Calu3 (cell line): ENCODE results near the gene RASSF8. TPM values are rescaled to one million over a fixed set of nuclear protein-coding genes. Genes with fewer than 3 reads are reported as not detected.

Experiments
- BruUV-seq: library from RNA; stranded (reverse); fragments of 400-500 nt; replicated peaks from 2 replicates; lab custom pipeline; 2021; lab: Mats Ljungman, UMichigan
- CTCF ChIA-PET: fragments of 300-600 bp; sonication (Branson Sonifier 250); formaldehyde crosslinking; loops from one replicate; lab custom pipeline; 2022; ENCODE audit warnings: antibody characterized with exemption; lab: Charles Lee
- DNase-seq: peaks from one replicate; pipeline ENCODE4 v3.0.0; 2022
- H3K27ac Mint-ChIP-seq: one replicate; pipeline ENCODE4 v1.8.0; 2022; ENCODE audit warnings: mixed read lengths; ENCODE audit not compliant: unreplicated experiment
- H3K27me3 Mint-ChIP-seq: one replicate; pipeline ENCODE4 v1.8.0; 2022; ENCODE audit warnings: mixed read lengths; ENCODE audit not compliant: unreplicated experiment
- H3K36me3 Mint-ChIP-seq: one replicate; pipeline ENCODE4 v1.8.0; 2022; ENCODE audit warnings: mild to moderate bottlenecking, moderate library complexity, mixed read lengths; ENCODE audit not compliant: insufficient read depth, unreplicated experiment
- H3K4me1 Mint-ChIP-seq: one replicate; pipeline ENCODE4 v1.8.0; 2022; ENCODE audit warnings: mild to moderate bottlenecking, low read depth, mixed read lengths; ENCODE audit not compliant: unreplicated experiment
- H3K4me3 Mint-ChIP-seq: one replicate; pipeline ENCODE4 v1.8.0; 2022; ENCODE audit warnings: mild to moderate bottlenecking, low read depth, moderate library complexity, mixed read lengths; ENCODE audit not compliant: unreplicated experiment
- H3K9me3 Mint-ChIP-seq: one replicate; pipeline ENCODE4 v1.8.0; 2022; ENCODE audit warnings: low read depth, mixed read lengths; ENCODE audit not compliant: unreplicated experiment
- CTCF ChIP-seq: fragments of 200-600 bp; IDR thresholded peaks from one replicate; pipeline ENCODE4 v1.8.0; 2022; ENCODE audit warnings: antibody characterized with exemption; ENCODE audit not compliant: unreplicated experiment
- intact Hi-C: fragments of 100-400 bp; cut with micrococcal nuclease; formaldehyde crosslinking; loops from one replicate; pipeline ENCODE4 v1.10.0; 2022; ENCODE audit not compliant: unreplicated experiment
- total RNA-seq: library from RNA; stranded (reverse); gene quantifications from 2 replicates; pipeline ENCODE4 v1.2.3, GENCODE V29; 2022

Gene RASSF8
- total RNA-seq, 1 experiment from 2014 or later = 26.6 TPM

DNA sequence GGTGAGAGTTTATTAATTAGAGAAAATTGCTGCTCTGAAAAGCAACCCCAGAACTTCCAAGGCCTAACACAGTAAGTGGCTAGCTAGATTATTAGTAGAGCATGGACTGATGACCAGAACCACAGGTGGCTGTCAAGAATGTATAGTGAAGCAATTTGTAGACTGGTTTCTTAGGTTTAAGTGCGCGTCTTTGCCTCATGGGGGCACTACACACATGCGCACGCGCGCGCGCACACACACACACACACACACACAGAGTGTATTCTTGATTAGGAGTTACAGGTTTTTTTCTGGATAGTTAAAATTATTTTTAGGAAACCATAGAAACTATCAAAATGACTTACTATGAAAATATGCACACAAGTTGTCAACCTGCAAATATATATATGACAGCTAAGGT is 99.8 kb downstream of the RASSF8 start:
- no peak for TF ChIP-seq CTCF
- peaks cover 25% of the 10 kb centered on the region for H3K4me1 Mint-ChIP-seq
- CTCF ChIA-PET = no interaction called here
- H3K27ac Mint-ChIP-seq = no peak overlapping the region
- H3K36me3 Mint-ChIP-seq = no peaks in the 10 kb centered on the region
- BruUV-seq = no TSS peak
- no peaks in the 10 kb centered on the region for H3K27me3 Mint-ChIP-seq
- intact Hi-C loops = no loop called here
- no peak for DNase-seq
- H3K9me3 Mint-ChIP-seq = no peaks in the 10 kb centered on the region
- no peak overlapping the region for H3K4me3 Mint-ChIP-seq

DNA sequence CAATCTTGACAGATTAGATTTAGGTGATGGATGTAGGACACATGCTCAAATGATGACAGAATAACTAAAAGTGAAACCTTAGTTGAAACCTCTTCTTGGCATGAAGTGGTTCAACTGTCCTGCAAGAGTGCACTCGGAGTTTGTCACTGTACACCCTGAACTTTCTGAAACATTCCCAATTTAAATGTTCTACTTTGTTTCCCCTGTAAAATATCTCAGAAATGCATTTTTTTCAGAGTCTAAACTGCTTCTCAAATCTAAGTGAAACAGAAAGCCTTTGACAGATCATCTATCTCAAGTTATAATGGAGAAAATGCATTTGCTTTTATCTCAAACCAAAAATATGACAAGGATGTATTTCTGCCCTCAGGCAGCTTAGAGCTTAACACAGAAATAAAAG is 100.3 kb downstream of the RASSF8 start:
- DNase-seq = no peak
- intact Hi-C loops = no loop called here
- CTCF ChIA-PET = no interaction called here
- Mint-ChIP-seq H3K27me3 (no peaks in the 10 kb centered on the region), H3K36me3 (no peaks in the 10 kb centered on the region), H3K4me3 (no peak overlapping the region), H3K4me1 (peaks cover 25% of the 10 kb centered on the region), H3K9me3 (no peaks in the 10 kb centered on the region), H3K27ac (no peak overlapping the region)
- BruUV-seq = no TSS peak
- TF ChIP-seq CTCF = no peak

DNA sequence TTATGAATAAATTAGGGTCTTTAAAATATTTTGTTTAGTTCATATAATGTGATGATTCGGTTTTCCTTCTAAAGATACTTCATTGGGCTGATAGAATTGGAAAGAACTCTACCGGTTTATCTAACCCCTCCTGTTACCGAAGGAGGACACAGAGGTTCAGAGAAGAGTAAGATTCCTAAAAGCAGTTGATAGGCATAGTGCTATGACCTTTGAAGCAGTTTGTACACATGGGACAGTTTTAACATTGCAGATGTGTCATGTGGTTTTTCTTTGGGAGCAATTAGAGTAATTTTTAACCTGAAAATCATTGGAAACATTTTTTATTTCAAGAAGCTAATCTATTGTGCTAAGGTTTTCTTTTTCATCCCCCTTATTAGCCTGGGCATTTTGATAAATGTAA is 103.5 kb downstream of the RASSF8 start:
- BruUV-seq = no TSS peak

DNA sequence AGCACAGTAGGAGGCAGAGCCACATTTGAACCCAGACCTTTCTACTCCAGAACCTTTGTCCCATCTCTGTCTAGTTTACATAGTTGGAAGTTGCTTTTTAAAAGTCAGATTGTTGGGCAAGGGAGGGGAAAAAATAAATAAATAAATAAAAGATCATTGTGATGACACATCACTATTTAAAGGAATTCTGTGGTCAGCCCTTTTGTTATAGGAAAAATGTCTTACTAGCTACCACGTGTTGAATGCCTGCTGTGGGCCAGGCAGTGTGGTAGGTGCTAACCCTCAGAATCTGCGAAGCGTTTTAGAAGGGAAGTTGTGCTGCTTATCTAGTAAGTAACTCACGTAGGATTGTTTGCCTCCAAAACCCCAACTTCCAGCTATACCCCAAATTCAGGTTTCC is 104.1 kb downstream of the RASSF8 start:
- TF ChIP-seq CTCF = no peak
- no TSS peak for BruUV-seq
- no peaks in the 10 kb centered on the region for H3K36me3 Mint-ChIP-seq
- H3K27ac Mint-ChIP-seq = no peak overlapping the region
- intact Hi-C loops = no loop called here
- DNase-seq = no peak
- H3K4me3 Mint-ChIP-seq = no peak overlapping the region
- H3K9me3 Mint-ChIP-seq = no peaks in the 10 kb centered on the region
- H3K4me1 Mint-ChIP-seq = peaks cover 7% of the 10 kb centered on the region
- CTCF ChIA-PET = interaction anchor here (0.7 to 0.8 kb wide), 2 partner anchors 29 to 446 kb away, joined by 3 read pairs; no protein-coding TSS in a partner anchor
- no peaks in the 10 kb centered on the region for H3K27me3 Mint-ChIP-seq

More for the DNA sequence above, 103.5 kb downstream of the RASSF8 start:
- TF ChIP-seq CTCF = no peak
- Mint-ChIP-seq H3K4me1 (peaks cover 7% of the 10 kb centered on the region), H3K36me3 (no peaks in the 10 kb centered on the region), H3K4me3 (no peak overlapping the region), H3K27me3 (no peaks in the 10 kb centered on the region), H3K9me3 (no peaks in the 10 kb centered on the region), H3K27ac (no peak overlapping the region)
- DNase-seq = no peak
- CTCF ChIA-PET = no interaction called here
- intact Hi-C loops = no loop called here
